Neural crest cell (in vitro differentiated cells): ENCODE data around the gene FBXO15. TPM values are rescaled to one million over a fixed set of nuclear protein-coding genes. Genes with fewer than 3 reads are reported as not detected.

Experiments
- DNase-seq: peaks from one replicate; pipeline ENCODE4 v3.0.0; 2021; ENCODE audit warnings: low read depth, mixed read lengths, low spot score
- H3K27ac Mint-ChIP-seq: one replicate; pipeline ENCODE4 v1.8.0; 2021; ENCODE audit warnings: mild to moderate bottlenecking, mixed read lengths; ENCODE audit not compliant: unreplicated experiment
- H3K27me3 Mint-ChIP-seq: 2 replicates; pipeline ENCODE4 v1.8.0; 2021; ENCODE audit warnings: low read depth, mild to moderate bottlenecking, mixed read lengths
- H3K36me3 Mint-ChIP-seq: 2 replicates; pipeline ENCODE4 v1.8.0; 2021; ENCODE audit warnings: low read depth, mild to moderate bottlenecking, mixed read lengths
- H3K4me1 Mint-ChIP-seq: 2 replicates; pipeline ENCODE4 v1.8.0; 2021; ENCODE audit warnings: mixed read lengths
- H3K4me3 Mint-ChIP-seq: one replicate; pipeline ENCODE4 v1.8.0; 2021; ENCODE audit warnings: mild to moderate bottlenecking, mixed read lengths
- H3K9me3 Mint-ChIP-seq: 2 replicates; pipeline ENCODE4 v1.8.0; 2021; ENCODE audit warnings: mixed read lengths
- long read RNA-seq: library from polyadenylated mRNA; unstranded; transcript quantifications from one replicate; pipeline ENCODE4 v2.0.0, GENCODE V29; 2020
- total RNA-seq: library from RNA; stranded (reverse); gene quantifications from 2 replicates; pipeline ENCODE4 v1.2.1, GENCODE V29; 2021
- TF ChIP-seq, protein P1 (sequence below): fragments of 200-600 bp; sonication (generic); conservative IDR thresholded peaks from 2 replicates; pipeline ENCODE4 v1.5.0; 2021; ENCODE audit warnings: antibody characterized with exemption, mild to moderate bottlenecking

FBXO15 gene, protein sequence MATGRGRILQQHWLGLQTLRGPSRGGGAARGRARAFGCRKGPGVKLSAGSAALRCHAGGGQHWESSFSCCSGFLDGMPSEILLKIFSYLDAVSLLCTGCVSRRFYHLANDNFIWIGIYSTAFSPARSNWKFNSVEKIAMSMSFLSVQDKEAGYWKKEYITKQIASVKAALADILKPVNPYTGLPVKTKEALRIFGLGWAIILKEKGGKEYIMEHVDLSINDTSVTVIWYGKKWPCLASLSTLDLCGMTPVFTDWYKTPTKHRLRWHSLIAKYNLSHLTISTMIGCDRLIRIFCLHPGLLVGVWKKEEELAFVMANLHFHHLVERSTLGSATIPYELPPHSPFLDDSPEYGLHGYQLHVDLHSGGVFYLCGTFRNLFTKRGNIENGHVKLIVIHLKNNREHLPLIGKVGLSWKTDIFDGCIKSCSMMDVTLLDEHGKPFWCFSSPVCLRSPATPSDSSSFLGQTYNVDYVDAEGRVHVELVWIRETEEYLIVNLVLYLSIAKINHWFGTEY
- total RNA-seq: 1.7 and 2.7 TPM in 2 replicates
- long read RNA-seq, partial matches to known transcripts: 0 of 5 reads
- long read RNA-seq, other reads (novel, unspliced or antisense): 1 of 5 reads

DNA sequence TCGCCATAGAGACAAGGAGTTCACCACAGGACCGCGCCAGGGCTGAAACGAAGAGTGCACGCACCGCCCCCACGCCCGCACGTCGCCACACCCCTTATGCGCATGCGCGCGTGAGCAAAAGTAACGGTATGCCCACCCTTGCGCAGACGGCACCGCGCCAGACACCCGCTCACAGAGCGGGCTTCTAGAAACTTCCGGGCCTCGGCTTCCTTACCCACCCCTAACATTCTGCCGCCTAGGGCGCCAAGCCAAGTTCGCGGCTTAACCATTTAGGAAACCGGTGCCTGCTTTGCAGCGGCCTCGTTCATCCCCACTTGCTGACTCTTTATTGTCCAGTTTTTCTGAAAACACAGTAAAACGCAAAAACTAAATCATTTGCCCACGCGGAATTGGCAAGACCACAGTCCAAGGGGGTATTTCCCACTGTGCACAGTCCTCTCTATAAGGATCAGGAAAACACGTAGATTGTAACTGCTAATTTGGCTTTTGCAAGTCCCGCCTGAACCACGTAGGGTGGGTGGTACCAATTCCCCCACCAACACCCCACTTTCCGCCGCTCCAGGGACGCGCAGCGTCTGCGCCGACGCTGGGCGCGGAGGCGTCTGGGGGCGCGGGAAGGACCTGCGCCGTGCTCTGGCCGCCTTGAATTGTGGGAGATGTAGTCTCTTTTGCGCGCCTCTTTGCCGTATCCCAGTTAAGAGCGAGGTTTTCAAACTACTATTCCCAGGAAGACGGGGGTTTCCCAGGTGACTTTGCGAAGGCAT, at the start of gene FBXO15, which contains the start of gene TIMM21:
Gene FBXO15, minus strand, starts transcription at position 56 of the 764 bp plus-strand sequence. Its CDS starts 49 bp downstream, at position 7.
Gene TIMM21, plus strand, starts transcription at position 745 of the 764 bp plus-strand sequence. CDS start 286 bp downstream, outside the sequence.
- H3K27ac Mint-ChIP-seq: peak within 1 kb of the TSS; percentile 96
- TF ChIP-seq, protein P1, sequence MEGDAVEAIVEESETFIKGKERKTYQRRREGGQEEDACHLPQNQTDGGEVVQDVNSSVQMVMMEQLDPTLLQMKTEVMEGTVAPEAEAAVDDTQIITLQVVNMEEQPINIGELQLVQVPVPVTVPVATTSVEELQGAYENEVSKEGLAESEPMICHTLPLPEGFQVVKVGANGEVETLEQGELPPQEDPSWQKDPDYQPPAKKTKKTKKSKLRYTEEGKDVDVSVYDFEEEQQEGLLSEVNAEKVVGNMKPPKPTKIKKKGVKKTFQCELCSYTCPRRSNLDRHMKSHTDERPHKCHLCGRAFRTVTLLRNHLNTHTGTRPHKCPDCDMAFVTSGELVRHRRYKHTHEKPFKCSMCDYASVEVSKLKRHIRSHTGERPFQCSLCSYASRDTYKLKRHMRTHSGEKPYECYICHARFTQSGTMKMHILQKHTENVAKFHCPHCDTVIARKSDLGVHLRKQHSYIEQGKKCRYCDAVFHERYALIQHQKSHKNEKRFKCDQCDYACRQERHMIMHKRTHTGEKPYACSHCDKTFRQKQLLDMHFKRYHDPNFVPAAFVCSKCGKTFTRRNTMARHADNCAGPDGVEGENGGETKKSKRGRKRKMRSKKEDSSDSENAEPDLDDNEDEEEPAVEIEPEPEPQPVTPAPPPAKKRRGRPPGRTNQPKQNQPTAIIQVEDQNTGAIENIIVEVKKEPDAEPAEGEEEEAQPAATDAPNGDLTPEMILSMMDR: no peak
- H3K9me3 Mint-ChIP-seq: no peaks in the 10 kb centered on the region
- peaks cover 3% of the 10 kb centered on the region for H3K36me3 Mint-ChIP-seq
- H3K4me3 Mint-ChIP-seq: peak within 1 kb of the TSS; percentile 95
- DNase-seq: peak; percentile 87
- H3K27me3 Mint-ChIP-seq: peaks cover 10% of the 10 kb centered on the region
- peaks cover 47% of the 10 kb centered on the region for H3K4me1 Mint-ChIP-seq

DNA sequence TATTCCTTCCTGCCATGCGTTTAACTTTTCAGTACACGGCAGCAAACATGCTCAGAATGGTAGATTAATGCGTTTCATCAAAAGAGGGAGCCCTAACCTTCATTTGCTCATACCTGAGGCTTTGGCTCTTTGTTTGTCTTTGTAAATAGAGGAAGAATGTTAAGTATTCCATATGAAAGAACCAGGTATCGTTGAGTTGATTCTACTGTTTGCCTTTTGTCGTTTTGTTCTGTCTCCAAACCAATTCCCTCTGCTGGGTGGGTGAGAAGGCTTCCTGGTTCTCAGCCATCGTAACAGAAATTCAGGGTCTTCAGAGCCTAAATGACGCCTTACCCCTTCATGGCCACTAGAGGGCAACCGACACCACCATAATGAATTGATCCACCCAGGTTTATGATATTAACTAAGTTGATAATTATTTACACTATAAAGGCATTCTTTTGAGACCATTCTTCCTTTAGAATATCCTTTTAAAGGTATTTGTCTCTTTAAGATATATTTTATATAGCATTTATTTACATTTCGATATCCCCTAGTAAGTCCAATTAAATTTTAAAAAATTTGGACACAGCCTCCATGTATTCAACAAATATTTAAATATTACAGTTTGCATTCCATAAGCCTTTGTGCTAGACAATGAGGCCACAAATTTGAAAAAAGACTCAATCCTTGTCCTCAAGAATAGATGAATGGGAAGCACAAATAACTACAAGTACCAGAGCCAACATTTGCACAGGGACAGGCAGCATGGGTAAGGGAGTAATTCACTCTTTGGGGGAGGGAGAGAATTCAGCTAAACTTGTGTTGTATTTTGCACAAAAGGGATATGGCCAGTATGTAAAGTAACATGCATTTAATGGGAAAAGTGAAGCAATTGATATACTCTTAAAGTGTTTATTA, 48.8 kb upstream of the FBXO15 start:
- peak overlapping the region; percentile 9 for H3K4me3 Mint-ChIP-seq
- H3K27ac Mint-ChIP-seq: no peak overlapping the region
- H3K27me3 Mint-ChIP-seq: peaks cover 14% of the 10 kb centered on the region
- TF ChIP-seq, protein P1: peak; percentile 98
- H3K4me1 Mint-ChIP-seq: peaks cover 4% of the 10 kb centered on the region
- DNase-seq: peak; percentile 23
- H3K36me3 Mint-ChIP-seq: no peaks in the 10 kb centered on the region
- H3K9me3 Mint-ChIP-seq: no peaks in the 10 kb centered on the region

DNA sequence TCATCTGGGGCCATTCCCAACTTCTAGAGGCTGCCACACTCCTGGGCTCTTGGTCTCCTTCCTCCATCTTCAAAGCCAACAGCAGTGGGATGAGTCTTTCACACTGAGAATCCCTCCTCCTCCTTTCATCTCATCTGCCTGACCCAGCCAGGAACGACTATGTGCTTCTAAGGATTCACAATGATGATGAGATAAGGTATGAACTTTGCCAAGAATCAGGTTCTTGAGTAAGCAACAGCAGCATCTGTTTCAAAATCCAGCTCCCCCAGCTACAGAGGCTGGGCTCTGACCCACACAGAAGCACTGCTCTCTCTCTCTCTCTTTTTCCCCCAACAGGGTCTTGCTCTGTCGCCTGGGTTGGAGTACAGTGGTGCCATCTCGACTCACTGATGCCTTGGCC, 47.1 kb upstream of the FBXO15 start:
- Mint-ChIP-seq H3K4me1 (peaks cover 4% of the 10 kb centered on the region), H3K27ac (no peak overlapping the region), H3K4me3 (no peak overlapping the region), H3K9me3 (no peaks in the 10 kb centered on the region), H3K27me3 (peaks cover 14% of the 10 kb centered on the region), H3K36me3 (no peaks in the 10 kb centered on the region)
- TF ChIP-seq, protein P1: no peak
- DNase-seq: no peak

DNA sequence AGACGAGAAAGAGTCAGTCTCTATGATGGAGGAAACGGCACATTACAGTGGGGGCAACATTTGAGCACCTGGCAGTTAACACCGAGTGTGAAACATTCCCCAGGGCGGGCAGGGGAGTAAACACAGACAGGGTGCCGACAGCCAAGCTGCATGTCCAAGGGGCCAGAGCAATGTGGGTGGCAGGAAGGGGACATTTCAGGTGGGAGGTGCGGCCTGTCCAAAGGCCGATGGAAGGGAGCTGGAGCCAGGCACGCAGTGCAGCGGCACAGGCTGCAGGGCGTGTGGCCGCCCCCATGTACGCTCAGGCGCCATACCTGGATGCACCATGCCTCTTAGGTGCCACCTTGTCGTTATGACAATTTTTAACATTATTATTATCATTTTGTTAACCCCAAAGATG, 43.9 kb upstream of the FBXO15 start:
- Mint-ChIP-seq H3K4me3 (no peak overlapping the region), H3K27ac (no peak overlapping the region), H3K9me3 (no peaks in the 10 kb centered on the region), H3K27me3 (peaks cover 15% of the 10 kb centered on the region), H3K36me3 (no peaks in the 10 kb centered on the region), H3K4me1 (peaks cover 4% of the 10 kb centered on the region)
- no peak for DNase-seq
- TF ChIP-seq, protein P1: no peak
